SK-N-MC (cell line): Measurements from ENCODE around the gene SDK1.

Experiments
- EZH2 ChIP-seq: fragments of 200-600 bp; sonication (generic); IDR thresholded peaks from one replicate; pipeline ENCODE4 v1.6.1; 2017; ENCODE audit warnings: antibody characterized with exemption
- POLR2AphosphoS5 ChIP-seq: IDR thresholded peaks from 2 replicates; pipeline ENCODE4 v1.6.1; 2012; ENCODE audit warnings: mild to moderate bottlenecking, low read depth, low read length, borderline replicate concordance

DNA sequence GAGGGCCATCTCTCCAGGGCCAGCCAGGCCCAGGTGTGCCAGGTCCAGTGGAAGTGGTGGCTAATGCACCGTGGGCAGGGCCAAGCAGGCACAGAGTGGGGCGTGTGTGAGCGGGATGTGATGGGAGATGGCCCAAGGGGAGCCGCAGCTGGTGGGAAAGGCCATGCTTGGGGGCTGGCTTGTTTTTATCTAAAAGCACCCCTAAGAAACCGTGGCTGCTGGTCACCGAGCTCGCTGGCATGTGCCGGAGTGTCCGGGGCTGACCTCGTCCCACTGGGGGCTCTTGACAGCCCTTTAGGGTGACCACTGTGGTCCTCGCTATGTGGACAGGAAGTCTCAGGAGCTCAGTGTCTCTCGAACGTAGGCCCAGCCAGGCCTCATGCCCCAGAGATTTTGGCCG lies 798.6 kb downstream of the SDK1 start:
- no peak for TF ChIP-seq POLR2AphosphoS5
- TF ChIP-seq EZH2 = no peak
